ENCODE data around the gene CADM1.
A peak's percentile ranks its signal among the peaks of the same experiment; 100 is the strongest.

CADM1 gene

DNA sequence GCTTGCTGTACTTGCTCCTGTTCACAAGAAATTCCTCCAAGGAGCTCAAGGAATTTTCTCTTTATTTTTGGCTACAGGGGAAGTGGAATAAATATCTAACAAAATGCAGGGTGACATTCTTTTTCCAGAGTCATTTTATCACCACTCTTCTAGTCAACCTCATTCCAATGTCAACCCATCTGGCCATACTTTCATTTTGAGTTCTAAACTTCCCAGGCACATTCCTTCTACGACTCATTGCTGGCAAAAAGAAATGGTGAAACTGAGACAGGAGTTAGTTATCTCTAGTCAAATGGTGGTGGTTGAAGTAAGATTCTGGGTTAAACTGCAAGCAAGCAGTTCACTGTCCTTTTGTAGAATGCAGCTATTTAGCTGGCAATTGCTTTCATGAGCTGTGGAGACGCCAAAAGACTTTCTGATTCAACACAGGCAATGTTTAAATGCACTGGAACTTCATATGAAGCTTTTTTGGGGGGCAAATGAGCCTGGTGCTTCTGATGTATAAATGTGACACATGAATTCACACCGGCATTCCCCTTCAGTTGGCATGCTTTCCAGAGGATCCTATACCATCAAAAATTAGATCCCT is 304.6 kb downstream of the CADM1 start:
- DNase-seq = no peak

DNA sequence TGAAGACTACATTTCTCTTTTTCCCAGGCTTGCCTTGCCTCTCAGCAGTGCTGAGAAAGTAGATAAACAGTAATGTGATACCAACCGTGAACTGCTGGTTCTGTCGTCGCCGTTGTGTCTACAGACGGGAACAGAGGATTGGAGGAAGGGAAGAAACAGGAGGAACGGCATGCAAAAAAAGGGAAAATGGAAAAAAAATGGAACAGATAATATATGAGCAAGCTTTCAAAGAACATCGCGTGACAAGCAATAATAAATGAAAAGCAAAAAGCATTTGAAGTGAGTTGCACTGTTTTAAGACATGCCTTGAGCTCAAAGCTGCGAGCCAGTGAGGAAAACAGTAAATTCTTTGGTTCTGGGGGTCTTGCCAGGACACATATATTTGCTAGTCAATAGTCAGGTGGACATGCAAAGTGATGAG is 305.9 kb downstream of the CADM1 start:
- DNase-seq = no peak

DNA sequence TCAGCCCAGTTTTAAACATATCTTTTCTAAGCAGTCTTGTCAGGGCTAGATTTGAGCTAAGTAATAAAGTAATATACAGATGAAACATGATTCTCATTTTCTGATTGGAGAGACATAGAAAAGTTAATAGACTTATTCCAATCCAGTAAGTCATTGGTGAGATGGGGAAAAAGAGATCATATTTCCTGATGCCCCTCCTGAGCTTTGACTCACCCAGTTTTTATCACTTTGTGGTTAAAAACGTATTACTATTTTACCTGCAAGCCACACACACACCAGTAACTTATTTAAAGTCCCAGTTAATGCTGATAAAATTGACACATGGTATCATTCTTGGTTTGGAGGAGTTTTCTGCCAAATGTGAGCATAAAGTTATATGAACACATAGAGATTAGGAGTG is 306.8 kb downstream of the CADM1 start:
- DNase-seq = no peak

DNA sequence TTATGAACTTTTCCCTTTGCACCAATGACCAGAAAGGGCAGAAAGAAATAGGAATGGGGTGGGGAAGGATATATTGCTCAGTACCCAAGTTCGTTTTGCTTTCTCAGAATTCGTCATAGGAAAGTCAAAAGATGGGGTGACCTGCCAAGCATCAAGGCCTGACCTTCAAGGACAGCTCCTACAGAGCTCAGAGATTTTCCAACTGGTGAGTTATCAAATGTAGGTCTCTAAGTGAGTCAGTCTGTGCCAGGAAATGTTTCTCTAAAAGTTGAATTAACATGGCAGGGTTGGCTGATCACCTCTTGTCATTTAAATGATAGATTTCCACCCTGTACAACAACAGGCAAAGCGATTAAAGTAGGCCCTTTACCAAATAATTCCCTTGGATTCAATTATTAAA is 307.2 kb downstream of the CADM1 start:
- DNase-seq = no peak

DNA sequence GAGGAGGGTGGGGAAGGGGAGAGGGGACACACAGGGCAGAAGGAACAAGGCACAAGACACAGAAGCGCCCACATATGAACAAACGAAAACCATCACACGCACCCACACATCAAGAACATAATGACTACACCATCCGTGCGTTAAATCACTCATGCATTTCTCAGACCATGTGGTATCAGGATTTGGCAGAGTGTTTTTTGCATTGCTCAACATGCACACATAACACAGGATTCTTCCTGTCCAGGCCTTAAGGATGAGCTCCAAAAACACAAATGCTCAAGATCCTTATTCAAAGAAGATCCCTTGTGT is 309.5 kb downstream of the CADM1 start:
- DNase-seq = no peak

DNA sequence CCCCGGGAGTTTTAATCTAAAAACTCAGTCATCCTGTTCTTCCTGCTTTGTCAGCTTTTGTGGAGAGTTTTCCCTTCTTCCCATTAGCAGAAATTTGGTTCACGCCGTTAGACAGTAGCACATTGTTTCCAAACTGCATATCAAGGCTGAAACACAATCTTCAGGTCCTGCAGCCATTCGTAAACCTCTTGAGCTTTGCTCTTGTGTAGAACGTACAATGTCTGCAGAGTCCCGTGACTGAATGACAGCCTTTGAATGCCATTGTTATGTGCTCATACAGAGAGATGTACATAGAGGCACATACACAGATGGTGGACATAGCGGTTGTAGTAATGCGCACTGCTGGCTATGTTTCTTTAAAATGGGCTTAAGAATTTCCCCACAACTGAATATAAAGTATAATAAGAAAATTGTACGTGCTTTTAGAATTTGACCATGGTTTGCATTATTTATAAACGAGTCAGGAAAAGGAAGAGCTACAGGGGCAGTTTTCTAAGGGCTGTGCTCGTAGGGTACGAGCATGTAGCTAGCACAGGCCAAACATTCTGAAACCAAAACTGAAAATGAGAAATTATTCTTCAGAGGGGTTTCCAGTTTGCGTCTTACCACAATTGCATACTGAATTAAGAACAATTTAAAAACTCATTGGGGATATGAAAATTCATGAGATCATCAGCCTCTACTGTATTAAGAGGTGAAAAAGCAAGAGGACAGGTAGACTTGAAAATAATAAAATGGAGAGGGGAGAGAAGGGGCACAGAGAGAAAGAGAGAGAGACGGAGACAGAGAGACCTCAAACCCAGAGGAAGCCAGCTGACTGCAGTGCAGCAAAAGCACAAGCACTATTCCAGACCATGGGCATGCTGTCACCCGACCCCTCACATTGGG is 310.1 kb downstream of the CADM1 start:
- DNase-seq = no peak

DNA sequence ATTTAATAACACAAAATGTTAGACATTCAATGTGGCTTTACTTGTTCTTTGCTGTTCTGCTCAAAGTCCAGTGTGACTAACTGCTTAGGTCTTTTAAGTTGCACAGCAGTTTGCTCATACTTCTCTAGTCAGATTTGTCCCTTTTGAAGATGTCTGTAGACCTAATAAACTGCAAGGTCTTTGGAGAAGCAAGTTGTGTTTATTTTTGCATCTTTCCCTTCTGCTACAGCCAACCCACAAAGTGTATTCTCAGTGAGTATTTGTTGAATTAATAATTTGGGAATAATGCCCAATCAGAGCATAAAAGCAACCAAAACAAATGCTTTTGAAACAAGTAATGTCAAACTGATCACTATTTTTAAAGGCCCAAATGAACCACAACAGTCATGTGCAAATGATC is 312.5 kb downstream of the CADM1 start:
- no peak for DNase-seq

DNA sequence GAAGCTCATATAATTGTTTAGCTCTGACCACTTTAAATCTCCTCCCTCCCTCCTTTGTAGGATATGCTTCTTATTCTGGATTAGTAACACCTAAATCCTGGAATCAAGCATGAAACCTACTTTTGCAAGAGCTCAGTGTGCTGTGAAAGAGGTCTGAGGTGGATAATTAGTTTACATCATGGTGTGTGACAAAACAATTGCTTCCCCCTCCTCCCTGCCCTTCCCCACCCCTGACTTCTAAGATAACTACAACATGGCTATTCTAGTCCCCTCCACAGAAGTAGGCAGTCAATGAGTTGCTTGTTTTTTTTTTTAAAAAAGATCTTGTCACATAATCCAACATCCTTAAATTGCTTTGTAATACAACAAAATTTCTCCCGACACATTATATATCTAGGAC is 314.0 kb downstream of the CADM1 start:
- no peak for DNase-seq

DNA sequence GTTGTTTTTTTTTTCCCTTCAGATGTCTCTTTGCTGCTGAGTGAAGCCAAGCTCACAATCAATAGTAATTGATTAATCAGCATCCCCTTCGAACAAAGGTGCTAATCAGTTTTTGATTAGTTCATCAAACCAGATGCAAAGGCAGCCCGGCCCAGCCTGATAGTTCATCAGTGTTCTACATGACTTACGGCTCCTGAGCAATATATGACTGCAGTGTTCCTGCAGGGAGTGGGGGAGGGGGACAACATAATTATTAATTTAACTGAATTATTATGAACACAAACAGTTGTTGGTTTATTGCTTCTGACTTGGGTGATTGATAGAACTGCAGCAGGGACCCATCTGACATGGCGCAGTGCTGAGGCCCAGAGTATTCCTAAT is 315.3 kb downstream of the CADM1 start:
- DNase-seq = peak; percentile 45

DNA sequence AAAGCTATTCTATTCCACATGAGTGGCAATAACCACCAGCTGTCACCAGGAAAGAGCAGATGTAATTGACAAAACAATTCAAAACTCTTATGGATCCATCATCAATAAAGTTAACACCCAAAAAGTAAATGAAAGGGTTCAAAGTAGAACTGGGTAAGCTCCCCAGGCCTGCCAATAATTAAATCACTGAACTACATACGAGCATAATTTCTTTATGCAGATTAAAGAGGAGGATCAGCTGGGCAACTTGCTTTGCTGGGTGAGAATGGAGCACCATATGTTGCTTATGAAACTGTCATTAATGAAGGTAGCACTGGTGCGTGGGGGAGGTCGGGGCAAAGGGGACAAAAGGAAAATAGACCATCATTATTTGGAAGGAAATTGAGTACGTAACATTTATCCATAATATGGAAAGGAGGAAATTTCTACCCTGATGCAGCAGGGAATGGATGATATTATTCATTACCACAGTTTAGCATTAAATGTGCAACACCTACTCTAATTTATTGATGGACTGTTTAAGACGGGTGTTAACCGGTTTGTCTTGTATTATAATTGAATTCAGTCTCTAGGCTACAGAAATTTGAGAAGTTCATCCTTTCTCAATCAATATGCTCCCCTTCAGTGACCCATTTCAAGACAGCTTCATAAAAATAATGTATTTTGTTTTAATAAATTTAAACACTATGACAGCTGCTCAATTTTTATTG is 315.9 kb downstream of the CADM1 start:
- peak; percentile 83 for DNase-seq

DNA sequence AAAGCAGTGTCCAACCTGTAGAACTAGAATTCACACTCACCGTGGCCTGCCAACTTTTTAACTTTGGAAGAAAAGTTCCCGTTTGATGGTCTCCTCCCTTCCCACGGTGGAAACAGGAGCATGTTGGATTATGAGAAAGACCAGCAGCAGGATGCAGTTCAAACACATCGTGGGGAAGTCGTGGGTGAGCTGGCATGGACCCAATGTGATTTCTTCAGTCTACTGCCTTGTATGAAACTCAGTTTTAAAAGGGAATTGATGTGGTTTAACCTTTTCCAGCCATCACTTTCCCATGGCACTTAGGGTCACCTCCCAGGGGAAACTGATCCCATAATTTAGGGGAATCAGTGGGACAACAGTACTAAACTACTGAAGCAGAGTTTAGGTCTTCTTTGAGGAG is 318.3 kb downstream of the CADM1 start:
- DNase-seq = no peak

DNA sequence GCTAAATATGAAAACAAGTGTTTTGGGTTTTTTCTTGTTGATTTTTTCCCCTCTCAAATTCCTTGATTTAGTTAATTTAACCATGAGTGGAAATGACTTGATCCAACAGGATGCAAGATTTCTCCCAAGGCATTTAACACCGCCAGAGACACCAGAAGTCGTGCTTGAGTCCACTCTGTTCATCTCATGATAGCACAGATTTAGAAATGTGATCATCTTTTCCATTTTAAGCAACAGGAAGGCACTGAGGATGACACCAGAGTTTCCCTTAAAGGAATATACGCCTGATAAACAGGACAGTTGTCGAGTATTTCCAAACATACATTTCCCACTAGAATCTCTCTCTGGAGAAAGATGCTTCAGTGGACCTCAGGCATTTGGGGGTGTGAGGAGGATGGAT is 318.7 kb downstream of the CADM1 start:
- DNase-seq = no peak

DNA sequence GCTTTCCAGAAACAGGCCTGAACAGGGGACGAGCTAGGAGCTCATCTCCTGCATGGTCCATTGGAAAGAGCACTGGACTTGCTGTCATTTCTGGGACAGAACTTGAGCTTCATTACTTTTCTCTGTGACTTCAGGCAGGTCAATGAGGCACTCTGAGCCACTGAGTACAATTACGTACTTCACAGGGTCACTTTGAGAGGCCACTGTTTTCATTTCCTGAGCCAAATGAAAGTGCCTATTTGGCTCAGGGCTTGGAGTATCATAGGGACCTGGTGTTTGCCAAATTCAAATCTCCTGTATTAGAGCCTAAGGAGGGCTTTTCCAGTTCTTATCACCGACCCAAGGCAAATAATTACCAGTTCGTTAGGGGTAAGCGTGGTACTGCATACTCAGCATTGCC is 319.3 kb downstream of the CADM1 start:
- DNase-seq = no peak

DNA sequence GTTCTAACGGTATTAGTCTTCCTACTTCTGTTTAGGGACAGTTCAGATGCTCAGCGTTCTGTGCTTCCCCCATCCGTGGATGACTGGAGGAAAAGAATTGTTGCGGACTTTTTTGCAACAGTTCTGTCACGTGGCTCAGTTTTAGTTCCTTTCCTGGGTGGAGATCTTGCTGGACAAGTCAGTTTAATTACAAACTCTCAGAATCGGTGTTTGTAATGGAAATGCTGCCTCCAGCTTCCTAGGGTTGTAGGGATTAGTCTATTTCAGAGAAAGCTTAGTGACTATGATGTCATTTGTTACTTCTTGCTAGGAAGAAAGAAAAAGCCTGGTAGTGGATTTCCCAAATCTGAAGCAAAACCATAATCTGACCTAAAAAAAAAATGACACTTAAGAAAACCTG is 320.4 kb downstream of the CADM1 start:
- no peak for DNase-seq

DNA sequence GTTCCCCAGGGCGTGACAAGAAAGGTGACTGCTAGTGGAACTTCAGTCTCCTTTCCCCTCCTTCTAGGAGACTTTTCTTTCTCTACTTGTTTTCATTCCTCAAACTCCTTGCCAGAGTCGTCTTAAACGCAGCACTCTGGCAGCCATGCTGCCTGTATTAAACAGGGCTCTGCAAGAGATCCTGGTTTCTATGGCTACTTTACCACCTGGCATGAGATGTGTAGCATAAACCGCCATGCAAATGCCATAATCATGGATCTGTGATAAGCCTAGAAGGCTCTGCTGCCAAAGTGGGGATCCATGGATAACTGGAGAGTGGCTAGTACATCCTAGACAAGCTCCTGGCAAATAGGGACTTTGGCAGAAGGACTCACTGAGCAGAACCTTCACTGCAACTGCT is 321.1 kb downstream of the CADM1 start:
- DNase-seq = no peak

DNA sequence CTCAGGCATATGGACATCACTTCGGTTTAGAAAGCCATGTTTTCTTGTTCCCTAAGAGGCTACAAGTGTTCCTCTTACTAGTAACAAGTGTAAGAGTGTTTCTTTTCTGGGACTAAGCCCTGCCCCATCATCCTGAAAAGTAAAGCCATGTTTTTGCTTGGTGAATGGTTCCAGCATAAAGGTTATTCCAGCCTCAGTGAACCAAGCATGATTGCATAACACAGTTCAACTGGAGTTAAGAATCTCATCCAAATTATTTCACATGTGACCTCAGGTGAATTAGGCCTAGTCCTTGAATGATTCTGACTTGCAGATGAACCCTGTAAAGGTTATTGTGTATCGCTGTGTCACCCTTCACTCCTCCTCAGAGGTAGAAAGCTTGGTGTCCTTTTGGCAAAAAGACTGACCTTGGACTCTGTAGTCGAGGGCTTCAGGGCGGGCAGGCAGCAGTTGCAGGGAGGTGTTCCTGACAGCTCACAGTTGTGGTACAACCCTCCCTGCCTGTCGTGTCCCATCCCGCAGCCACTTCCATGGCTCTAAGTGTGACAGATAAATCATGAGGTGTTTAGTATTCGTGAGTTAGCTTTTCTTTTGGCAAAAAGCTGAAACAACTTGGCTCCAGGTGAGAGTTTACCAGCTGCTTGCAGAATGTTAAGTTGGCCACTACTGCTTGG is 321.8 kb downstream of the CADM1 start:
- no peak for DNase-seq

DNA sequence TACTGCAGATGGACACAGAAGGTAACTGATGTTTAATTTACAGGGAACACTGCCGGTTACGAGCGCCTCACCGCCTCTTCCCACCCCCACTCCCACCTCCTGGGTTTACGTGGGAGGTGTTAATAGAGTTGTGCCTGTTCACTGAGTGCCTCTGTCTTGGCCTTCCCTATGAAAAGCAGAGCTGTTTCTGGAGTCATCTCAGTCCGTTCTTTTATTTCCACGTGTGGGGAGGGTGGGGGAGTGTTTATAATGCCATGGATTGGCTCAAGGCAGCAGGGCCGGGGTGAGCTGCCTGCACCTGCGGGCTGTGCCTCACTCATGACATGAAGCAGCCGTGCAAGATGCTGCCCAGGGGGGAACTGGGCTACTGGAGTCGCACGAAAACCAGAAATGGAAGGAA is 322.7 kb downstream of the CADM1 start:
- DNase-seq = no peak

DNA sequence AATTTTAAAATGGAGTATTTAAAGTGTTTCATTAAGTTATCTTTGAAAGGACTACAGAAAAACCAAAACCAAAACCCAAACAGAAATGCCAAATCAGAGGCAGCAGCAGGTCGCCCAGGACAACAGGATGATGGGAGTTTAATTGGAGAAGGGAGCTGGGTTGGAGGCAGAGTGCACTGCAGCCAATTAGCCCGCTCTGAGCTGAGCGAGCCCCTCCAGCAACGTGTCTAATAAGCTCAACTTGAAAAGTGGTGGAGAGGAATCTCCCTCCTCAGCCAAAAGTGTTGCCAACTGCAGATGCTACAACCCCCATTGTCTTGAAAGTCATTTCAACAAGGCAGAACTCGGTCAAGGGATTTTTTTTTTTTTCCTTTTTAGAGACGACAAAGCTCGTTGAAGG is 323.9 kb downstream of the CADM1 start:
- no peak for DNase-seq

DNA sequence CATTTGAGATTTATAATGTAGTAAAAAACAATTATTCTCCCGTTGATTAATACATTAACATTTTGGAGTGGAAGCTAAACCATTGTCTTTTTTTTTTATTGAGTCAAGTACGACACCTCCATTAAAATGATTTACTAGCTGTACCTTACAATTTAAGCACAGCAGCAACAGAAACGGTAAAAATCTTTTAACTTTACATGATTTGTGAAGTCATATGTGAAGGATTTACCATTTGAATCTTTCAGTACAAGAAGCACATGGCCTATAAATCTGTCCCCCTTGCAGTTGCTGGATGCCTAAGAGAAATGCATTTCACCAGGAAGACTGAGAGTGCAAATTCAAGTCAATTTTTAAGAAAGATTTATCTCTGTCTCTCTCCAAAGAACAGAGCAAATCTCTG is 324.6 kb downstream of the CADM1 start:
- DNase-seq = no peak

DNA sequence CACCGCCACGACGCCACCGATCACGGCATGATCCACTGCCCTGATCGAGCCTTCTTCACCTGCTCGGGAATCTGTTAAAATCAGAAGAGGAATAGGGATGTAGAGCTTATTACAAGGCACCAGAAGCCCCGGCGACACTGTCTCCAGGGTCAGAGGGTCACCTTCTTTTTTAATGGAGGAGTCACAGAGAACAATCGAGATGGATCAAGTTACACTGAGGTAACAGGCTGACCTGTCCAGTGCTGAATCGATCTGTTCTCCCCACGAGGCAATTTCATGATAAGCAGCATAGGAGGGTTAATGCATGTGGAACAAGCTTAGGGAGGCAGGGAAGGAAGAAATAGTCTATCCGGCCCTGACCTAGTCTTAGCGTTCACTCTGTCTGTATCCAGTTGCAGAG is 325.5 kb downstream of the CADM1 start:
- DNase-seq = no peak

DNA sequence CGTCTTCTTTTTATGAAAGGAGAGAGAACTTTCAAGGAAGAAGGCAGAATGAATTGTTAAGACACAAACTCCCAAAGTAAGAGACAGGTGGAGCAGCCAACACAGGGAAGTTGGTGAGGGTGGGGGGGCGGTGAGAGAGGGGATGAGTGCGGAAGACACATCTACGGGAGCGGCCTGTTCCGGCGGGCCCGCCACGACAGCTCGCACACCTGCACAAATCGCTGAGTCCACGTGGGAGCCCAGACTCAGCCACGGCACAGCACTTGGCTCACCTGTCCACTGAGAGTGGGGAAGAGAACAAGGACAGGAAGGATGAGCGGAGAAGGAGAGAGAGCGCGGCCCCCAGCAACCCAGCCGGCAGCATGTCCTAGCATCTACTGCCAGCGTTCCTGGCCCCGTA is 331.1 kb downstream of the CADM1 start:
- no peak for DNase-seq

DNA sequence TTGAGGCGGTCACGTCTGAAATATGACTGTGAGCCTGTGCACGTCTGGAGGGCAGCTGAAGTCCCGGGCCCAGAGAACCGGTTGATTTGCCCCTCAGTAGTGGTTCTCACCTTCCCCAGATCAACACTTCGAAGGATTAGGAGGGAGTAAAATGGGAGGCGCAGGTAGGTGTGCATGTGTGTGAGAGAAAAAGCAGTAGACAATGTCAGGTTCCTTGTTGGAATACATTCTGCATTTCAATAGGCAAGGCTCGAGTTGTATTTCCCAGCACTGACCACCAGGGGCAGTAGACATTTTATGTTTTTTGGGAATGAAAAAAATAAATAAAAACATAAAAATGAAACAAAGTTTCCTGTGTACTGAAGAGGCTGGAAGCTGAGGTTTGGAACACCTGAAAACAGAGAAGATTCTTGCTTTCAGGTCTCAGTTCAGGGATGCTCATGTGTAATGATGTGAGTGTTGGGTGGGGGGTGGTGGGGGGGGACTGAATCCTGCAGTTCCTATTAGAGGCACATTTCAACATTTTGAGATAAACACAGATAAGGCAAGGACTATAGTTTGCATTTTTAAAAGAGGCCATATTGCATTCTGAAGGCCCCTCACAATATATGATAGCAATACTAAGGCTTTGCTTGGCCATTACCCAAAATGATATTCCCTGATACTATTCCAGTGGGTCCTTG is 333.9 kb downstream of the CADM1 start:
- DNase-seq = peak; percentile 68

DNA sequence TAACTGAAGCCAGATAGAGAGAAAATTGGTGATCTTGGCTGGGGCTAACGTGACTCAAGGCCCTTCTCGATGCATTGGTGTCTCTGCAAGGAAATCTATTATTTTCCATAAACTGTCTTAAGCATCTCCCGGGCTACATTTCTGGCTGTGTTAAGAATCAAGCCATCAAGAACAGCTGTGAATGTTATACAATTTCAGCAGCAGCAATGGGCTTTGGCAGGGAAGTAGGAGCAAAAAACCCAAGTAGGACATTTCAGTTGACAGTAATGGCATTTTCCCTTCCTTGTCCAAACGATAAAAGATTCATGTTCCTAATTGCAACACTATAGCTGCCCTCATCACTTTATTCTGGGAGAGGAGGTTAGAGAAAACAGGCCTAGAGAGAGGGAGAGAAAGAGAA is 335.0 kb downstream of the CADM1 start:
- DNase-seq = no peak
